Activated naive CD4-positive, alpha-beta T cell (primary cell): Measurements from ENCODE around the gene LOXHD1.

ENCODE experiments used
- DNase-seq, 4 experiments: peaks; one replicate each; lab custom pipeline; 2025; lab: John Stamatoyannopoulos, UW

The LOXHD1 gene

DNA sequence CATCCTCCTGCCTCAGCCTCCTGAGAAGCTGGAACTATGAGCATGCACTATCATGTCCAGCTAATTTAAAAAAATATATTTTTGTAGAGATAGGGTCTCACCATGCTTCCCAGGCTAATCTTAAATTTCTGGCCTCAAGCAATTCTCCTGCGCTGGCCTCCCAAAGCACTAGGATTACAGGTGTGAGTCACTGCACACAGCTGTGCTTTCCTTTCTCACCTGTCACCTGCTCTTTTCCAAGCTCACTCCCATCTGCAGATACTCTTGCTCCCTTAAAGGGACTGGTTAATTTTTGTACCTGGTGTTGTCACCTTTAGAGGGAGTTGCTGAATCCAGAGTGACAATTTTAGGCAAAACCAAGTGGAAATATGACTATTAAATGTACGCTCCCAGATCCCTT lies 178.2 kb downstream of the LOXHD1 start:
- no peak for DNase-seq

DNA sequence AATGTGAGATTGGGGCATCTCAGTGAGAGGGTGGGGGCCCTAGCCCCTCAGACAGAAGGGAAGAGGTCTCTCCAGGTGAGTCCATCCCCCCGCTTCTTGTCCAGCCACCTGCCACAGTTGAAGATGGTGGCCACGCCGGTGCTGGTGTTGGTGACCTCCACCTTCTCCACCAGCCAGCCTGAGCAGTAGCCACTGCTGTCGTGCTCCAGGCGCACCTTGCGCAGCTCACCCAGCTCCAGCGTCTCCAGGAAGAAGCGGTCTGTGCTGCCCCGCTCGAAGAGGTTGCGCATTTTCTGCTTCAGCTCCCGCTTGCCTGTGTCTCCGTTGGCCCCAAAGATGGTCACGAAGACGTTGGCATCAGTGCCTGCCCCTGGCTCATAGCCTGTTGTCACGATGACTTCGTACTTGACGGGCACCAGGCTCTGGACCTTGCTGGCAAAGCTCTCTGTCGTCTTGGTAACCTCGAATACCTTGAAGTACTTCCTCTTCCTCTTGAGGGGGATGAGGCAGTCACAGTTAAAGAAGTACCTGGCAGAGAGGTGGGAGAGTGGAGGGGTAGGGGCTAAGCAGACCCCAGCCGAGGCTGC lies 179.5 kb downstream of the LOXHD1 start:
- no peak for DNase-seq

DNA sequence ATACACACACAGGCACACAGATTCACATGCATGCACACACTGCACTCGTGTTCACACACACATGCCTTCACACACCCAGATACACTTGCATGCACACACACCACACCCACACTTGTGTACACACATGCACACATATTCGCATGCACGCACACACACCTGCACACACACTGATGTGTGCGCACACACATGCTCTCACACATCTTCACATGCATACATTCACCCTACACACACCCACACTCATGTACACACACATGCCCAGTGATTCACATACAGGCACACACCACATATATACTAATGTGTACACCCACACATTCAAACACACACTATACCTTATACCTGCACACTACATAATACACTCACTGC lies 181.6 kb downstream of the LOXHD1 start:
- no peak for DNase-seq

DNA sequence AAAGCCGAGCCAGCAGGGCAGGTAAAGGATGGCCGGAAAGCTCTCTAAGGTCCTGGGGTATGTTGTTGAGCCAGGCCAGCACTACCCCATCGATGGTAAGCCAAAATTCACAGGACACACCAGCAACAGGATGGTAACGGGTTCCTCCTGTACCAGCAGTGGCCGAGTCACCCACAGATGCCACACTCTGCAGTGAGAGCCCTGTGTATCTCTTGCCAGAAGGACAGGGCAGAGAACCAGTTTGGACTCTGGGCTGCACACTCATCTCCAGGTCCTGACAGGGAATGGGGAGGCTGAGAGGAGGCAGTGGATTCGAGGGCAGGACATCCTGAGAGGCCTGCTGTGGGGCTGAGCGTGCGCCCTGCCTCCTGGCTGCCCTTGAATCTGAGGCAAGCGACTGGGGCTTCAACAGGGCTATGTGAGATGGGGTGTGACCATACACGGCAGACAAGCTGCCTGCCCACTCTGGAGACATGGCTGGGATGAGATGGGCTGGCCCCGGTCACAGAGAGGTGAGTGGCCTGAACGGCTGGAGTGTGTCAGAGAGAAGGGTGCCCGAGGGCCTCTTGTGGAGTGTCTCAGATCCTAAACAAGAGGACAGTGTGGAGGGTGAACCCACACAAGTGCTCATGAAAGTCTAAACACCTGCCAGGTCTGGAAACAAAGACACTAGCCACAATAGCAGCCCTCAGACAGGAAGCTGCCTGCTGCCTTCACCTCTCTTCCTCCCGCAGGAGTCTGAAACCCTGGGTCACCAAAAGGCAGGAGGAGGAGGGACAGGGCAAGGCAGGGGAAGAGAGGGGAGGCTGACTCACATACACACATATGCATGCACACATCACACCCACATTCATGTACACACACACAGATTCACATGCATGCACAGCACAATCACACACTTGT lies 182.3 kb downstream of the LOXHD1 start:
- DNase-seq, result no peak

DNA sequence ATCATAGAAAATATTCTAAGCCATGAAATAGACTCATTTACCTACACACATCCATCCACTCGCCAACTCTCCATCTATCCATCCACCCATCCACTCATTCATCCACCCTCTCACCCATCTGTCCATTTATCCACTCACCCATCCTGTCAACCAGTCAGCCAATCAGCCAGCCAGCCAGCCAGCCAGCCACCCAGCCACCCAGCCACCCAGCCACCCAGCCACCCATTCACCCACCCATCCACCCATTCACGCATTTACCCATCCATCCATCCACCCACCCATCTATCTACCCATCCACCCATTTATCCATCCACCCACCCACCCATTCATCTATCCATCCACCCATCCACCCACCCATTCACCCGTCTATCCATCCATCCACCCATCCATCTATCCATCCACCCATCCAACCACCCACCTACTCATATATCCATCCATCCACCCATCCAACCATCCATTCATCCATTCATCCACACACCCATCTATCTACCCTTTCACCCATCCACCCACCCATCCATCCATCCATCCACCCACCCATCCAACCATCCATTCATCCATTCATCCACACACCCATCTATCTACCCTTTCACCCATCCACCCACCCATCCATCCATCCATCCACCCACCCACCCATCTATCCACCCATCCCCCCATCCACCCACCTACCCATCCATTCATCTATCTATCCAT lies 185.1 kb downstream of the LOXHD1 start:
- no peak for DNase-seq

DNA sequence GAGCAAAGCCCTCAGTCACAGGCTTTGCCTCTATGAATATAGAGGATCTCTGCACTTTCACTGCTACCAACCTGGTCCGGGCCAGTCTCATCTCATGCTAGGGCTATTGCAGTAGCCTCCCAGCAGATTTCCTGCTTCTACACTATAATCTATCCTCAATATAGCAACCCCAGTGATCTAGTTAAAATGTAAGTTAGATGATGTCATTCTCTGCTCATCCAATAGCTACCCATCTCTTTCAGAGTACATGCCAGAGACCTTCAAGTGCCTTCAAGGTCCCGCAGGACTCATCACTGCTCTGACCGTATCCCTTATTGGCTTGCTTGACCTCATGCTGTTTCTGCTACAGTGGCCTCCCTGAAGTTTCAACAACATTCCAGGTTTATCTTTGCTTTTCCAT lies 186.3 kb downstream of the LOXHD1 start:
- no peak for DNase-seq

DNA sequence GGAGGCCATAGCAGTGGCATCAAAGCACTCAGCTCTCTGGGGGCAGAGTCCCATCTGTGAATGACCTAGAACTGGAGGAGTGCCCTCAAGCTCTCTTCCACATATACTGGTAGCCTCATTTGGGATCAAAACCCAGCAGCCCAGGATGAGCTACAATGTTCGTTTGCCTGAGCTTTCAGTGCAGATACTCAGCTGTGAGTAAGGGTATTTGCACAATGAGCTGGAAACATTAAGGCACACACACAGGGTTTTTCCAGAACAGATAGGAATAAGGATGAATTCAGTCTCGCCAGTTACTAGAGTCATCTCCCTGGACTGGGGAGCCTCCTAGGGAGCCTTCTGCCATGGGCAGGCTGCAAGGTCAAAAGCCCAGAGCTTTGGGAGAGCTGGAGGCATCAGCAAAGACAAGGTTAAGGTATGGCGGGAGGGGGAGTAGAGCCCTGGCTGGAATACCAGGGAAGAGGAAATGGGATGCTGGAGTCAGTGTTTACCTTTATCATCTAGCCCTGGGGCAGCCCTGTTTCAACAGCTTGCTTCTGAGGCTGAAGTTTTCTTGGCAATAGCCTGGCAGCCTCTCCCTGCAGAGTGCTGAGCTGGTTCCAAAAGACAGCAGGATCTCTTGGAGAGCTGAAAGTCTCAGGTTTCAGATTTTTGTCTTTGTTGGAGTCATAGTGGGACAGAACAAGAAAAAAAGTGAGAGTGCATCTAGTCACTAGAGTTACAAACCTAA lies 187.7 kb downstream of the LOXHD1 start:
- no peak for DNase-seq

DNA sequence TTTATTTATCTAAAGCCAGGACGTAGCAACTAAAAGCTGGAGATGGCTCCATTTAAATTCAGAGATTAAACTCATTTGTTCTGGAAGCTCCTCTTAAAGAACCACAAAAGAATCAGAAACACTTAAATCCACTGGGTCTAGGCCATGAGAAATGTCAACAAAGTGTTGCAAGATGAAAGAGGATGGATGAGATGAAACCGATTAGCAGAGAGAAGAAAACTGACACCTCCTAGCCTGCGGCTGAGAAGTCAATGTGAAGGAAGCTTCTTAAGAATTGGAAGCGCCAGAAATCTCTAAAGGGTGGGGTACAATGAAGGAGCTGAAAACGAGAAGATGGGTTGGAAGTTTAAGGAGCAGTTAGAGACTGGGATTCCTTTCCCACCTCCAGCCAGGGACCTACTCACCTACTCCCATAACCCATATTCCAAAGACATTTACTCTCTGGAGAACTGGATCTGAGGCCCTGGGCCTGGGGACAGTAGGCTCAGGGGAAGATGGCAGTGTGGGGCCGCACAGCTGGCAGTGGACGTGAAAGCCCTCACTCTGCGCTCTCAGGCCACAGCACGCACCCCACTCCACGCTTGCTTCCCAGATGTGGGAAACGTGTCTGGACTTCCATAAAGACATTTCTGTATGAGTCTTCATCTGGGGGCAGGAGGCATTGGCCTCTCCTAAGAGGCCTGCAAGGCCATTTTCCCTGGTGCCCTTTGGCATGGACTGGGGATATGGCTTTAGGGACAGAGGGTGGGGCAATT lies 188.4 kb downstream of the LOXHD1 start:
- no peak for DNase-seq

DNA sequence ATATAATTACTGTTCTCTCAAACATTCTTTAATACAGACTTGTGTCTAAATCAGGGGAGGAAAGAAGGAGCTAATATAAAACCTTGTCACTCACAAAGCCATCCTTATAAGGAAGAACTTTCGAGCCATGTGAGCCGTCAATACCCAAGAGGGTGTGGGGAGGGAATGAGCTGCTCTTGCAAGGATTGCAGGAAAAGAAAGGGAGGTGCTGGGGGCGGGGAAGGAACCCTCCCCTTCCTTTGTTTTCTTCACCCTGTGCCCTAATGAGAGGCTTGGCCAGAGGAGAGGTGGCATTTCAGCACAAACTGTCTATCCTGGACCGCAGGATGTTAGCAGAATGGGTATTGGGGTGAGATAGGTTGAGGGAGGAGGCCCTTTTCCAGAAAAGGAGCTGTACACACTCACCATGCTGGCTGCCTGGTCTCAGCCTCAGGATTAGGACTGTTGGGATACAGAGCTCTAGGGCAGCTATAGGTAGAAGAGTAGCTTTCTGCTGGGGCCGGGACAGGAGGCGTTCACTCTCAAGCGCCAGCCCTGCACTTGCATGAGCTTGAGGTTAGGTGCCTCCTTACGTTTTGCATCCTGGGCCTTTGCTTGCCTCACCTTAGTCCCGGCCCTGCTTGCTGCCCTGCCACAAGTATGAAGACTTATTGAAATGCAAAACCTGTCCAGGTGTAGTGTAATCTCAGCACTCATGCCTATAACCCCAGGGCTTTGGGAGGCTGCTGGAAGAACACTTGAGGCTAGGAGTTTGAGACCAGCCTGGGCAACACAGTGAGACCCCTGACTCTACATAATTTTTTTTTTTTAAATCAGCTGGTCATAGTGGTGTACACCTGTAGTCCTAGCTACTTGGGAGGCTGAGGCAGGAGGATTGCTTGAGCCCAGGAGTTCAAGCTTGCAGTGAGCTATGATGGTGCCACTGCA lies 190.5 kb downstream of the LOXHD1 start:
- DNase-seq, result no peak

DNA sequence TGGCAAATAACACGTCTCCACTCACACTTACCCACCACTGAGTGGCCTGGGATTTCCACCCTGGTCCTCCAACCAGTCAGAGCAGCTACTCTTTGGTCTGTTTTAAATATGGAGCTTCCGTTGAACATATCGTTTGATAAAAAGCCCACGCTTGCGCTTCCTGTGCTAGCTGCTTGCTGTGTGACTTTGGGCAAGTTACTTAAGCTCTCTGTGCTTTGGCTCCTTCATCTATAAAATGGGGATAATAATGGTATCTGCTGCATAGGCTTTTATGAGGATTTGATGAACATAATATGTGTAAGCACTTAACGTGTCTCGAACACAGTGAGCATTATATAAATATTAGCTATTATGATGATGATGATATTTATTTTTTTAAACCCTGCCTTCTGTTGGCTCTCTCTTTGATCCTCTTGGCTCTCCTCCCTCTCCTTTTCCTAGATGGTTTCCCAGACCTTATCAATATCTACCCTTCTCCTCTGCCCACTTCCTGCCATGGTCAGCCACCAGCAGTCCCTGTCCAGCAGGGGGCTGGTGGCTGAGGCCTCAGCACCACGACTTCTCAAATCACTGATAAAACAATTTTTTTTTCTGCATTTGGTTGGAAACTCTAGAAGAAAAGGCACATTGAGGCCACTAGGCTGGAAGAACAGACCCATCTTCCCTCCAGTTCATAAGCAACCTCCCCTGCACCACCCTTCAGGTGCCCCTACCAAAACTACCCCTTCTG lies 191.9 kb downstream of the LOXHD1 start:
- no peak for DNase-seq

DNA sequence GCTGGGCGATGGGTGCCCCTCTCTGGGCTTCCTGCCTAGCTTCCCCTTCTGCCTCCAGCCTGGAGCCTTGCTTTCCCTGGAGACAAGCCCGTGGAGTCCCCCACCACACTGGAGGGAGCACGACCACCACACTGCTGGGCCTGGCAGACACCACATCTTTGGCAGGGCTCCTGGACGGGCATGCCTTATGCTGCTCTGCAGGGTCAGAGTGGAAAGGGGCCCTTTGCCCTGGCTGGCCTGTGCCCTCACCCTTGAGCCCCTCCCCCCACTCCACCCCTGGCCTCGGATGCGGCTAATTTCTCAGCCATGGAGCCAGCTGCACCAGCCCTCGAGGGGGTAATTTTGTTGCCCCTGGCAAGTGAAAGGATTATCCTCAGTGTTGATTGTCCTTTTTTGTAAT lies 194.5 kb downstream of the LOXHD1 start:
- DNase-seq, result no peak

DNA sequence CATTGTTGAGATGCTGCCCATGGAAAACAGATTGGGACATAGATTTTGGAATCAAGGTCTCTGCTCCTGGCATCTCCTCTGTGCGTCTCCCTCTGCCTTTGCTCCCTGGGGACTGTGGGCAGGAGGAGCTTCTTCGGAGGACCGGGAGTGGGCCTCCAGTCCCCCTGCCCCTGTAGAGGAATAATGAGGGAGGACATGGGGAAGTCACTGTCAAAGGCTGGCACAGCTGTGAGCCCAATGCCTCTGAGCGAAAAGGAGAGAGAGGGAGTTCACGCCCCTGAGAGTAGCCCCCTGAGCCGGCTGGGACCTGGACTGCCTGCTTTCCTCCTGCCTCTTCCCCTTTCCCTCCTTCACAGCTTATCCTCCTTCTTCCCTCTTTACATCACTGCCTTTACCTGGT lies 195.0 kb downstream of the LOXHD1 start:
- no peak for DNase-seq

DNA sequence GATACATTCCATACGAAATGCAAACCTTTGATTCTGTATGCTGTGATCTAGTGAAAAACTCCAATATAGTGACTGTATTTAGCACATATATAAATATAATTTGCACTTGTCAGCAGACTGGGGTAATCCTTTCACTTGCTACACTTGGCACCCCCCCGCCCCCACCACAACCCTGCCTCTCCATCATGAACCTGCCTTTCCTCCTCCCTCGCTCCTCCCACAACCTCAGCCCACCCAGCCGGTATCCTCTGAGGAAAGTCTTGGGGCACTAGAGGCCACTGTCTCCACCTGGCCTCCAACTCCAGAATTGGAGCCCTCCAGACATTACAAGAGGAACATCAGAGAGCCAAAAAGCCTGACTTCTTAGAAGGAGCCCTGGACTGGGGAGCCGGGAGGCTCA lies 196.3 kb downstream of the LOXHD1 start:
- DNase-seq, result no peak

DNA sequence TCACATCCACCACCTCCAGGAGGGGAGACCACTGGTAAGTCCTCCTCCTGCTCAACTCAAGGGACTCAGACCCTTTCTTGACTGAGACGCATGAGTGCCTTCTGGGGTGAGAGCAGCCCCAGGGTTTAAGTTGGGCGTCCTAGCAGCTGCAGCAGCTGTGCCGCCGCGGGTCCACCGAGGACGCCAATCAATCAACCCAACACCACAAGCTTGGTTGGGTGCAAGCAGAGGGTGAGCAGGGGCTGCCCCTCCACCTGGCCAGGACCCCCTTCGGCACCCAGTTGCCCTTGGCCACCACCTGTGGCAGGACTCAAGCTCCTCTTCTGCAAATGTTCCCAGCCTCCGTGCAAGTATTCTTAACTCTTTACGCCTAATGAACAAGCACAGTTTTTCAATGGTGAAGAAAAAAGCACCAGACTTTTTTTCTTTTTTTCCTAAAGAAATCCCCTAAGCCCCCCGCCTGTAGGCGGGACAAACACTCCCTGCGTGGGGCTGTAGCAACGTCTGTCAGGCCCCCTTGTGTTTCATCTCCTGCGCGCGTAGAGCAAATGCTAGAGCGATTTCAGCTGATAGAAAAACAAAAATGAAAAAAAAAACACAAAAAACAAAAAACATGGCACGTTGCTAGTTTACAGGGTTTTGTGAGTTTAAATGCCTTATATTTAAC lies 197.1 kb downstream of the LOXHD1 start:
- DNase-seq, result no peak

DNA sequence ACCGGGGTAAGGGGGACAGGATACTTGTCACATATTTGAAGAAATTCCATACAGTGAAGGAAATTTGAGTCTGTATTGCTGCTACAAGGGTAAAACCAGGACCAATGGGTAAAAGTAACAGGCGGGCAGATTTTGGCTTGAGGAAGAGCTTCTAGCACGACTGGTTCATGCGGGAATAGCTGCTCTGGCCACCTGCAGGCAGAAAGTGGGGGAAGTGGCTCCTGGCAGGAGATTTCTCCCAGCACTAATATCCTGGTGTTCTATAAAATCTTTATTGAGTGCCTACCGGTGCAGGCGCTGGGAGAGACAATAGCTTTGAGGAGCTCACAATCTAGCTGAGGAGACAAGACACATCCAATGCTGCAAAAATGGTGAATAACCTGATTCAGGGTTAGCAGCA lies 198.5 kb downstream of the LOXHD1 start:
- DNase-seq, result no peak

DNA sequence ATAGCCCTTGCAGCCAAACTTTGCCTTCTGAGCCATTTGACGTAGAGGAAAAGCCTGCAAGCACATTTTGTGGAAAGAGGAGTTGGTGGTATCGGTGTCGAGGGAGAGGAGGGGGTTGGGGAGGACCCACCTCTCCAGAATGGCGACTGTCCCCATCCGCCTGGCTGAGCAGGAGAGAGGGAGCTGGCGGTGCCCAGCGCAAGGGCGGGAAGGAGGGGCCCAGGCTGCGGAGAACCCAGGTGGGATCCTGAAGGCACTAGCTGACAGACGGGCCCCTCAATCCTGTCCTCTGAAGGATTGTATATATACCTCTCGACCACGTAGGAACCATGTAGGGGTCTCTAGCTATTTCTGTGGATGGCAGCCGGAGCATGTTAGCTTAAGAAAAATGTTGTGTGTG lies 200.3 kb downstream of the LOXHD1 start:
- no peak for DNase-seq

DNA sequence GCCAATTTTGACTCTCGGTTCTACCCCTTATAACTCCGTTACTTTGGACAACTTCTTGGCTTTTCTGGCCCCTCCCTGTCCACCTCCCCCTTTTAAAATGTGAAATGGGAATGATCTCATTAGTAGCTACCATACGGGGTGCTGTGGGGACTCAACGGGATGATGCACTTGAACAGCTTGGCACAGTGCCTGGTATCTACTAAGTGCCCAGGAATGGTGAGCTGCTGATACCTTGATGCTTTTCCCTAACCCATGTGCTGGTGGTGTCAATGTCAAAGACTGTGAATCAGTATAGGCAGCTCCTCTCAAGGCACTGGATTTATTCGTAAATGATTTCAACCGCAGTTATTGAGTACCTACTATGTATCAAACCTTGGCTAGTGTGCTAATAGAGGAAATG lies 204.2 kb downstream of the LOXHD1 start:
- no peak for DNase-seq

DNA sequence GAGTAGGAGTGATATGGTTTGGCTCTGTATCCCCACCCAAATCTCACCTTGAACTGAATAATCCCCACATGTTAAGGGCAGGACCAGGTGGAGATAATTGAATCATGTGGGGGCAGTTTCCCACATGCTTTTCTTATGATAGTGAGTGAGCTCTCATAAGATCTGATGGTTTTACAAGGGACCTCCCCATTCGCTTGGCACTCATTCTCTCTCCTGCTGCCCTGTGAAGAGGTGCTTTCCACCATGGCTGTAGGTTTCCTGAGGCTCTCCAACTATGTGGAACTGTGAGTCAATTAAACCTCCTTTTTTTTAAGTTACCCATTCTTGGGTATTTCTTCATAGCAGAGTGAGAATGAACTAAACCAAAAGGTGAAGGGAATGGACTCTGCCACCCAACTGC lies 207.5 kb downstream of the LOXHD1 start:
- no peak for DNase-seq

DNA sequence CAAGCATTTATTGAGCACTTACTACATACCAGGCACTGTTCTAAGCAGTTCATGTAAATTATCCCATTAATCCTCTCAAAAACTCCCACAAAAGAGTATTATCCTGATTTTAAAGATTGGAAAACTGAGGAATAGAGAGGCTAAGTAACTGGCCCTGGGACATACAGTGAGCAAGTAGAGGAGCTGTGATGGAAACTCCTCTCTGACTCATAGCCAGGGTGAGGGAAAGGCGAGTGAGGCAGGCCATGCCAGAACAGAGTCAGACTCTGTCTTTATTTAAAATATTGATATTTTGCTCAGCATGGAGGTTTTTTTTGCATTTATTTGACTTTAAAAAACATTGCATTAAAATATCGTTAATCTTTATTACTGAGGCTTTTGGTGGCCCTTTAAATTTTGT lies 208.0 kb downstream of the LOXHD1 start:
- DNase-seq, result no peak
